DOHH2 (cell line): ENCODE results near the gene FOSL1.
A peak's percentile ranks its signal among the peaks of the same experiment; 100 is the strongest.
"Not testable (repeated sequence)": the region's sequence is repeated elsewhere in the genome, so short reads cannot be mapped to it uniquely, and the experiment has no call there.

Experiments
- H3F3A ChIP-seq: fragments of 200-600 bp; sonication (generic), shearing (Covaris generic); 2 replicates; pipeline ENCODE4 v1.6.0; 2016; ENCODE audit warnings: antibody characterized with exemption, mild to moderate bottlenecking; ENCODE audit not compliant: control insufficient read depth, insufficient read depth
- H3K27ac ChIP-seq: fragments of 200-600 bp; sonication (generic); 2 replicates; pipeline ENCODE4 v1.5.1; 2014; ENCODE audit warnings: low read depth, mild to moderate bottlenecking, low read length, moderate library complexity
- H3K27me3 ChIP-seq: fragments of 200-600 bp; sonication (generic); 2 replicates; pipeline ENCODE4 v1.6.1; 2014; ENCODE audit warnings: mild to moderate bottlenecking, low read length, mixed read lengths; ENCODE audit not compliant: control insufficient read depth
- H3K36me3 ChIP-seq: fragments of 200-600 bp; sonication (generic); 2 replicates; pipeline ENCODE4 v1.6.1; 2014; ENCODE audit warnings: mild to moderate bottlenecking, low read length, moderate library complexity, mixed read lengths; ENCODE audit not compliant: control insufficient read depth
- H3K4me1 ChIP-seq: fragments of 200-600 bp; sonication (generic); 2 replicates; pipeline ENCODE4 v1.6.1; 2014; ENCODE audit warnings: mild to moderate bottlenecking, low read length, mixed read lengths; ENCODE audit not compliant: control insufficient read depth
- H3K4me2 ChIP-seq: fragments of 200-600 bp; sonication (generic); 2 replicates; pipeline ENCODE4 v1.6.0; 2014; ENCODE audit warnings: mild to moderate bottlenecking, low read length, moderate library complexity
- H3K4me3 ChIP-seq: fragments of 200-600 bp; sonication (generic); 2 replicates; pipeline ENCODE4 v1.5.1; 2014; ENCODE audit warnings: mild to moderate bottlenecking, low read length, mixed read lengths
- H3K79me2 ChIP-seq: fragments of 200-600 bp; sonication (generic); 2 replicates; pipeline ENCODE4 v1.6.1; 2014; ENCODE audit warnings: mild to moderate bottlenecking, low read length, mixed read lengths; ENCODE audit not compliant: control insufficient read depth
- H3K9me2 ChIP-seq: fragments of 200-600 bp; sonication (generic); replicated peaks from 2 replicates; pipeline ENCODE4 v1.6.1; 2014; ENCODE audit warnings: mild to moderate bottlenecking, low read length, mixed read lengths; ENCODE audit not compliant: control insufficient read depth
- H3K9me3 ChIP-seq: fragments of 200-600 bp; sonication (generic); 2 replicates; pipeline ENCODE4 v1.6.1; 2014; ENCODE audit warnings: antibody characterized with exemption, low read length, mixed read lengths; ENCODE audit not compliant: control insufficient read depth, insufficient read depth
- H4K20me1 ChIP-seq: fragments of 200-600 bp; sonication (generic); 2 replicates; pipeline ENCODE4 v1.6.0; 2014; ENCODE audit warnings: low read depth, mild to moderate bottlenecking, antibody characterized with exemption, low read length, moderate library complexity; ENCODE audit not compliant: control insufficient read depth, insufficient read depth
- CTCF ChIP-seq: fragments of 200-600 bp; sonication (generic); IDR thresholded peaks from one replicate; pipeline ENCODE4 v1.5.1; 2014; ENCODE audit warnings: antibody characterized with exemption, mild to moderate bottlenecking, low read depth, low read length; ENCODE audit not compliant: poor library complexity, severe bottlenecking
- EZH2phosphoT487 ChIP-seq: fragments of 200-600 bp; sonication (generic); IDR thresholded peaks from 2 replicates; pipeline ENCODE4 v1.6.1; 2017; ENCODE audit warnings: borderline replicate concordance, mild to moderate bottlenecking, antibody characterized with exemption, low read length, moderate library complexity, mixed read lengths

FOSL1 gene

GRCh38 chr11:65895482-65895981 is 4.7 kb downstream of the FOSL1 start:
- no peak for TF ChIP-seq CTCF
- no peak for TF ChIP-seq EZH2phosphoT487
- no peaks in the 10 kb centered on the region for H3K9me3 ChIP-seq
- peaks cover 40% of the 10 kb centered on the region for H3K4me1 ChIP-seq
- H3F3A ChIP-seq = peaks cover 18% of the 10 kb centered on the region
- H3K27ac ChIP-seq = no peak overlapping the region
- H3K27me3 ChIP-seq = peaks cover 20% of the 10 kb centered on the region
- H3K36me3 ChIP-seq = peaks cover 12% of the 10 kb centered on the region
- H3K79me2 ChIP-seq = peaks cover 33% of the 10 kb centered on the region
- H3K9me2 ChIP-seq = no peaks in the 10 kb centered on the region
- no peak overlapping the region for H3K4me2 ChIP-seq
- 0 out of 2 replicates have a peak, but pooled peaks cover 3% of the 10 kb centered on the region for H4K20me1 ChIP-seq
- H3K4me3 ChIP-seq = no peak overlapping the region

GRCh38 chr11:65894034-65894591 is 6.1 kb downstream of the FOSL1 start:
- Histone ChIP-seq H3K4me1 (peaks cover 38% of the 10 kb centered on the region), H3K4me3 (peak overlapping the region; percentile 93), H3F3A (peaks cover 26% of the 10 kb centered on the region), H3K27me3 (peaks cover 9% of the 10 kb centered on the region), H3K4me2 (peak overlapping the region; percentile 95), H4K20me1 (0 out of 2 replicates have a peak, but pooled peaks cover 3% of the 10 kb centered on the region), H3K27ac (peak overlapping the region; percentile 64), H3K9me2 (no peaks in the 10 kb centered on the region), H3K79me2 (peaks cover 34% of the 10 kb centered on the region), H3K9me3 (no peaks in the 10 kb centered on the region), H3K36me3 (peaks cover 12% of the 10 kb centered on the region)
- TF ChIP-seq EZH2phosphoT487 (no peak), CTCF (no peak)

GRCh38 chr11:65892661-65893317 is 7.4 kb downstream of the FOSL1 start:
- Histone ChIP-seq H3K4me1 (peaks cover 44% of the 10 kb centered on the region), H3K9me3 (no peaks in the 10 kb centered on the region), H3K79me2 (peaks cover 38% of the 10 kb centered on the region), H3K4me3 (peak overlapping the region; percentile 93), H3K9me2 (no peaks in the 10 kb centered on the region), H3K4me2 (peak overlapping the region; percentile 95), H3F3A (peaks cover 32% of the 10 kb centered on the region), H3K27ac (peak overlapping the region; percentile 84), H3K27me3 (no peaks in the 10 kb centered on the region), H3K36me3 (peaks cover 12% of the 10 kb centered on the region), H4K20me1 (0 out of 2 replicates have a peak, but pooled peaks cover 3% of the 10 kb centered on the region)
- no peak for TF ChIP-seq CTCF
- TF ChIP-seq EZH2phosphoT487 = no peak

- peaks cover 44% of the 10 kb centered on the region for H3K79me2 ChIP-seq
- H3K4me3 ChIP-seq = peak overlapping the region; percentile 93
- H3K36me3 ChIP-seq = peaks cover 17% of the 10 kb centered on the region
- peaks cover 50% of the 10 kb centered on the region for H3K4me1 ChIP-seq
- H3K27me3 ChIP-seq, H4K20me1 ChIP-seq, H3K9me3 ChIP-seq, H3K9me2 ChIP-seq: not testable (repeated sequence)
- H3F3A ChIP-seq = peaks cover 32% of the 10 kb centered on the region
- H3K4me2 ChIP-seq = peak overlapping the region; percentile 95
- H3K27ac ChIP-seq = peak overlapping the region; percentile 84
These were observed 8.0 kb downstream of the FOSL1 start for GRCh38 chr11:65892137-65892540.
